ENCODE measurements around the gene PBX4.
A peak's percentile ranks its signal among the peaks of the same experiment; 100 is the strongest.

The PBX4 gene

DNA sequence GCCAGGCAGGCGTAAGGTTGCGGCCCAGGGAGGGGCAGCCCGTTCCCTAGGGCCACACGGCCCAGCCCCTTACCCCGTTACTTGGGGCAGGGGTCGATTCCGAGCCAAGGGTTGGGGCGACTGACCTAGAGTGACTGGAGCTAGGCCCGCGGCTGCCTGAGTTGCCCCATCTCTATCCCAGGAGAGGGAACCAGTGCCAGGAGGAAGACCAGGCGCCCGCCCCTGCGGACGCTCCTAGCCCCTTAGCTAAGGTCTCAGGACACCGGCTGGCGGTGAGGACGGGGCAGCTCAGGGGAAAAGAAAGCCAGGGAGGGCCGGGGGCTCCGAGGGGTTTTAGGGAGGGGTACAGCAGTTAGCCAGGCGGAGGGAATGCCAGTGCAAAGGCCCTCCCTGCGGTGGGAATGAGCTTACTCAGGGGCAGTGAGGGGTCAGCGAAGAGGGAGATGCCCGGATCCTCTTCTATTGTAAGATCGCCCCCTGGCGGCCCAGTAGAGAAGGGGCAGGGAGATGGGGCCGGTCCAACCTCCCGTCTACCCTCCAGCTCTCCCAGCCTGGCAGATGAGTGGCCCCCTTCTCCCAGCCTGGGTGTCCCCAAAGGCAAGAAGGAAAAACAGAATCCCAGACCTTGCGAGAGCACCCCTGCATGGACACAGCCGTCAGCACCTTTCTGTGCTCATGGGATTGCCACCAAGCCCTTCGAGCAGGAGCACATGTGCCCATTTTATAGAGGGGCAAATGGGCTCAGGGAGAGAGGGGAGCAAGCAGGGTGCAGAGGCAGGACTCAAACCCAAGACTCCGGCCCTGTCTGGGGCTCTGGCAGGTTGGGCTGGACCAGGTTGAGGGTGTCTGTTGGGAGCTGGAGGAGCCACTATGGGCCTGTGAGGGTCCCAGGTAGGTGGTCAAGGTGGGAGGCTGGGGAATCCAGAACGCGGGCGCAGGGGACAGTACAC is 64.1 kb downstream of the PBX4 start:
- DNase-seq (ENCODE audit: low read depth), result peak; percentile 37

DNA sequence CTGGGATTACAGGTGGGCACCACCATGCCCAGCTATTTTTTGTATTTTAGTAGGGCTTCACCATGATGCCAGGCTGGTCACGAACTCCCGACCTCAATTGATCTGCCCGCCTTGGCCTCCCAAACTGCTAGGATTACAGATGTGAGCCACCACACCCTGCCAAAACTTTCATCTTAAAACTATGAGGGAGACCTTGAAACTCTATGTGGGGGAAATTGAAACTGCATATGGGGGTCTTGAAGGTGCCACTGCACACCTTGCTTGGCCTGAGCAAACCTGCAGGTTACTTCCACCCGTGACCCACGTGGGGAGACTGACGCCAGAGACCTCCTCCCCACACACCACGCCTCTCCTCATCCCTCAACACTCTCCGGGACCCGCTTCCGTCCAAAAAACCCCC is 64.8 kb downstream of the PBX4 start:
- no peak for DNase-seq (ENCODE audit: low read depth)

GRCh38 chr19:19552798-19553197 is 65.7 kb downstream of the PBX4 start:
- DNase-seq (ENCODE audit: low read depth), result no peak

DNA sequence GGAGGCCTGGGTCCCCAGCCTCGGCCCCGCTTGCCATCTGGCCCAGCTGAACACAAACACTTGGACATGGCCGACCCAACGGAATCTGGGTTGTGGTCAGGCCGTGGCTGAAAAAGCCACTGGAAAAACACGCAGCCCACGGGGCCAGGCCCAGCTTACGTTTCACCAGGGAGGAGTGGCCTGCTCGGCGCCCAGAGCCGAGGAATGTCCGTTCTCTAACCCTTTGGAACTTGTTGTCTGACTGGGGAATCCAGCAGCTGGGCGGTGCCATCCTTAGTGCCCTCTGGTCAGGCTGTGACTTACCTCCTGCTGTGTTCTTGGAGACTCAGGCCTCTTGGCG is 66.7 kb downstream of the PBX4 start:
- no peak for DNase-seq (ENCODE audit: low read depth)

DNA sequence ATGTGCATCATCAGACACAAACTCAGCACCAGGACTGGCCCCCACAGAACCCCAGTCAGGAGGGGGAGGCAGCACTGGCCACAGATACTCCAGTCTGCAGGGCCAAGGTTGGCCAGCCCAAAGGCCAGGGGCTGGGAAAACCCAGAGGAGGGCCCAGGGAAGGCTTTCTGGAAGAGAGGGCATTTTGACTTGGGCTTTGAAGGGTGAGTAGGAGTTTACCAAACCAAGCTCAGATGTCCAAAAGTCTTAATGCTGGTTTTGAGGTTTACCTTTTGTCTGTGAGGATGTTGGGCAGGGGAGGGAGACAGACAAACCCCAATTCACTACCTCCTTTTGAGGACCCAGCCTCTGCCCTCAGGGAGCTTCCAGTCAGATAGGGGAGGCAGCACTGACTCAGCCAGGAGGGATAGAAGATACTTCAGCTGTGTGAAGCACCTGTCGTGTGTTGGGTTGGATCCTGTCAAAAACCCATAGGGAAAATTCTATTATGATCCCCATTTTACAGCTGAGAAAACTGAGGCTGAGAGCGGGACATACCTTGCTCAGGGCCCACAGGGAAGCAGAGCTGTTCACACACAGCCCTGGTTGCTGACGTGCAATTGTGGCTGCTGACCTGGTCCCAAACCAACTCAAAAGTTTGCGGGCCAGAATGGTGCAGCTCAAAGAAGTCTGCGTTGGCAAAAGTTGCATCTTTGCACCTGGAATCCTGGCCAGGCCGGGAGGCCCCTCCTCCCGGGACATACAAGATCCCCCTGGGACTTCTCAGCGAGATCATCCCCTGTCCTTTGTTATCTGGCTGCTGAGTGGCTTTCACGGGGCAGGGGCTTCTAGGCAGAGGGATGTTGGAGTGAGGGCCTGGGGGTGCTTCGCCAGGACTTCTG is 67.3 kb downstream of the PBX4 start:
- DNase-seq (ENCODE audit: low read depth), result no peak

GRCh38 chr19:19550485-19550929 is 68.0 kb downstream of the PBX4 start:
- no peak for DNase-seq (ENCODE audit: low read depth)

- no peak for DNase-seq (ENCODE audit: low read depth)
Observed at GRCh38 chr19:19549804-19550464, 68.6 kb downstream of the PBX4 start.

- no peak for DNase-seq (ENCODE audit: low read depth)
Observed at GRCh38 chr19:19548915-19549759, 69.3 kb downstream of the PBX4 start.

DNA sequence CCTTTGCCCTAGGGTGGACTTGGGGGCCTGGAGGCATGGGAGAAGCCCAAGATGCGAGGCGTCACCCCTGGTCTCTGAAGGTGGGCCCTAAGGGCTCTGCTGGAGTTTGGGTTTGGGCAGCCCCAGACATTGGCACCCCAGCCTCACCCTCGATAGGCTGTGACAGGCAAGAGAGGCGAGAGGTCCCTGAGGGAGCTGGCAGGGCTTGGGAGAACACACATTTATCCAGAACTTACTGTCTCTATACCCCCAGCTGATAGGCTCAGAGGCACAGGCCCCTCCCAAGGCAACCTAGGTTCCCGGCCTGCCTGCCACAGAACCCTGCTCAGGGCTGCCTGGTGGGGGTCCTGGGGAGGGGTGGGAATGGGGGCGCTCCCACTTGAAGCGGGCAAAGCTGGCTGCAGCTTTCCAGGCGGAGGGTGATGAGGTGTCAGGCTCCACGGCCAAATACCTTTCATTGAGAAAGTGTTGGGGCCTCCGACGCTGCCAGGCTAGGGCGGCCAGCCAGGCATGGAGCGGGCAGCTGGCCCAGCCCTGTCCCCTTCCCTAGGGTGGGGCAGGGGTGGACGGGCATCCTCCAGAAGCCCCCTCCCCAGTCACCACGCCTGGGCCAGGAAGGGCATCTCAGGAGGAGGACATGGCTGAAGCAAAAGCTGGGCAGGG is 70.7 kb downstream of the PBX4 start:
- DNase-seq (ENCODE audit: low read depth), result no peak

GRCh38 chr19:19546751-19547162 is 71.7 kb downstream of the PBX4 start:
- no peak for DNase-seq (ENCODE audit: low read depth)

- no peak for DNase-seq (ENCODE audit: low read depth)
Observed at GRCh38 chr19:19545707-19546106, 72.8 kb downstream of the PBX4 start.

DNA sequence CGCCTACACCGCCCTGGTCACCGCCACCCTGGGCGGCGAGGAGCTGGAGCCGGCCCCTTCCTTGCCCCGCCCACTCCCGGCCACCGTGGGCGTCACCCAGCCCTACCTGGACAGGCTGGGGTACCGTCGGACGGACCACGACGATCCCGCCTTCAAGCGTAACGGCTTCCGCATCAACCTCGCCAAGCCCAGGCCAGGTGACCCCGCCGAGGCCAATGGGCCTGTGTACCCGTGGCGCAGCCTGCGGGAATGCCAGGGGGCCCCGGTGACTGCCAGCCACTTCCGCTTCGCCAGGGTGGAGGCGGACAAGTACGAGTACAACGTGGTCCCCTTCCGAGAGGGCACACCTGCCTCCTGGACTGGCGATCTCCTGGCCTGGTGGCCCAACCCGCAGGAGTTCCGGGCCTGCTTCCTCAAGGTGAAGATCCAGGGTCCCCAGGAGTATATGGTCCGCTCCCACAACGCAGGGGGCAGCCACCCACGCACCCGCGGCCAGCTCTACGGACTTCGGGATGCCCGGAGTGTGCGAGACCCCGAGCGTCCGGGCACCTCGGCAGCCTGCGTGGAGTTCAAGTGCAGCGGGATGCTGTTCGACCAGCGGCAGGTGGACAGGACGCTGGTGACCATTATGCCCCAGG is 73.4 kb downstream of the PBX4 start:
- no peak for DNase-seq (ENCODE audit: low read depth)

DNA sequence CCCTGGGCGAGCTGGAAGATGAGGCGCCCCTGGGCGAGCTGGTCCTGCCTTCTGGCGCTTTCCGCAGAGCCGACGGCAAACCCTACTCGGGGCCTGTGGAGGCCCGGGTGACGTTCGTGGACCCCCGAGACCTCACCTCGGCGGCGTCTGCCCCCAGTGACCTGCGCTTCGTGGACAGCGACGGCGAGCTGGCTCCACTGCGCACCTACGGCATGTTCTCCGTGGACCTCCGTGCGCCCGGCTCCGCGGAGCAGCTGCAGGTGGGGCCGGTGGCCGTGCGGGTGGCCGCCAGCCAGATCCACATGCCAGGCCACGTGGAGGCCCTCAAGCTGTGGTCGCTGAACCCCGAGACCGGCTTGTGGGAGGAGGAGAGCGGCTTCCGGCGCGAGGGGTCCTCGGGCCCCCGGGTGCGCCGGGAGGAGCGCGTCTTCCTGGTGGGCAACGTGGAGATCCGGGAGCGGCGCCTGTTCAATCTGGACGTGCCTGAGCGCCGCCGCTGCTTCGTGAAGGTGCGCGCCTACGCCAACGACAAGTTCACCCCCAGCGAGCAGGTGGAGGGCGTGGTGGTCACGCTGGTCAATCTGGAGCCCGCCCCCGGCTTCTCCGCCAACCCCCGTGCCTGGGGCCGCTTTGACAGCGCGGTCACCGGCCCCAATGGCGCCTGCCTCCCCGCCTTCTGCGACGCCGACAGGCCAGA is 74.1 kb downstream of the PBX4 start:
- DNase-seq (ENCODE audit: low read depth), result no peak

- no peak for DNase-seq (ENCODE audit: low read depth)
Observed at GRCh38 chr19:19543640-19544039, 74.8 kb downstream of the PBX4 start.

GRCh38 chr19:19543101-19543500 is 75.4 kb downstream of the PBX4 start:
- DNase-seq (ENCODE audit: low read depth), result no peak

DNA sequence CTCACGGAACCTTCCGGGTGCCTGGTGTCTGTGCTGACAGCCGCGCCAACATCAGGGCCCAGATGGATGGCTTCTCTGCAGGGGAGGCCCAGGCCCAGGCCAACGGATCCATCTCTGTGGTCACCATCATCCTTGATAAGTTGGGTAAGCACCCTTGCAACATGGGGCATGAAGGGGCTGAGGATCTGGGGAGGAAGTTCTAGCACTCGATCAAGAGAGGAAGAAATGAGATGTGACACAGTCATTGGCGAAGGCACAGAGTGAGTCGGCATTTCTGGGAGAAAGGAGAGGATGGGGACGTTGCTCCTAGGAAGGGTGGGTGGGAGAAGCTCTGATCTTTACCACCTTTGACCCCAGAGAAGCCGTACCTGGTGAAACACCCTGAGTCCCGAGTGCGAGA is 76.0 kb downstream of the PBX4 start:
- DNase-seq (ENCODE audit: low read depth), result no peak

- DNase-seq (ENCODE audit: low read depth), result no peak
Observed at GRCh38 chr19:19541616-19542015, 76.9 kb downstream of the PBX4 start.

GRCh38 chr19:19540715-19541515 is 77.6 kb downstream of the PBX4 start:
- peak; percentile 55 for DNase-seq (ENCODE audit: low read depth)
